K562 (cell line): Measurements from ENCODE around the gene RDH14. TPM values are rescaled to one million over a fixed set of nuclear protein-coding genes. Genes with fewer than 3 reads are reported as not detected.

Experiments
- BHLHE40 ChIP-seq: IDR thresholded peaks from 2 replicates; pipeline ENCODE4 v1.6.1; 2011; ENCODE audit warnings: low read length, improper control_type of control experiment
- BRF1 ChIP-seq: IDR thresholded peaks from 3 replicates; pipeline ENCODE4 v1.6.1; 2011; ENCODE audit warnings: borderline replicate concordance, mild to moderate bottlenecking; ENCODE audit not compliant: insufficient read length; ENCODE audit errors: extremely low read depth
- CBFB ChIP-seq: sonication (generic); formaldehyde crosslinking; IDR thresholded peaks from 2 replicates; pipeline ENCODE4 v1.4.0; 2020; ENCODE audit warnings: mild to moderate bottlenecking, missing genetic modification reagents
- CC2D1A ChIP-seq: fragments of 450-650 bp; IDR thresholded peaks from 2 replicates; pipeline ENCODE4 v1.6.1; 2017; ENCODE audit warnings: mild to moderate bottlenecking
- DPF2 ChIP-seq: fragments of 450-650 bp; IDR thresholded peaks from 2 replicates; pipeline ENCODE4 v1.6.1; 2016
- ELF4 ChIP-seq: fragments of 450-650 bp; formaldehyde crosslinking; IDR thresholded peaks from 2 replicates; pipeline ENCODE4 v1.4.0; 2022; ENCODE audit warnings: missing genetic modification characterization
- ETV6 ChIP-seq, 3 experiments: fragments of 150-350 bp in 1 of 3; sonication (generic) in 1 of 3; formaldehyde crosslinking in 1 of 3; IDR thresholded peaks; 2 replicates each; pipeline versions ENCODE4 v1.6.1 to v1.8.0; 2014 to 2022; ENCODE audit warnings: borderline replicate concordance in 2 of 3, low read depth in 2 of 3, antibody characterized with exemption in 1 of 3, low read length in 1 of 3, mild to moderate bottlenecking in 1 of 3, missing genetic modification reagents in 1 of 3
- HOXB6 ChIP-seq: fragments of 250-450 bp; sonication (Bioruptor Pico); IDR thresholded peaks from 2 replicates; pipeline ENCODE4 v1.5.1; 2022; ENCODE audit warnings: mild to moderate bottlenecking, borderline replicate concordance
- KLF13 ChIP-seq: fragments of 450-650 bp; IDR thresholded peaks from 2 replicates; pipeline ENCODE4 v1.6.1; 2016; ENCODE audit warnings: missing genetic modification characterization, low read depth, mild to moderate bottlenecking, missing compliant biosample characterization, moderate library complexity, borderline replicate concordance
- LEF1 ChIP-seq: fragments of 450-650 bp; IDR thresholded peaks from 2 replicates; pipeline ENCODE4 v1.6.1; 2016; ENCODE audit warnings: mild to moderate bottlenecking
- RBM22 ChIP-seq: fragments of 200-400 bp; formaldehyde crosslinking; IDR thresholded peaks from 2 replicates; pipeline ENCODE4 v1.6.1; 2018; ENCODE audit warnings: low read length, low read depth; ENCODE audit not compliant: poor library complexity, severe bottlenecking
- RFX5 ChIP-seq: IDR thresholded peaks from 2 replicates; pipeline ENCODE4 v1.6.1; 2011; ENCODE audit warnings: low read depth, mild to moderate bottlenecking, improper control_type of control experiment, low read length
- SRSF7 ChIP-seq: fragments of 200-400 bp; formaldehyde crosslinking; optimal IDR thresholded peaks from 2 replicates; pipeline ENCODE3; 2017; ENCODE audit warnings: mild to moderate bottlenecking, low read depth, low read length
- TBL1XR1 ChIP-seq, 2 experiments: IDR thresholded peaks; 2 replicates each; pipeline ENCODE4 v1.6.1; 2012; ENCODE audit warnings: improper control_type of control experiment in 2 of 2, low read length in 2 of 2, mild to moderate bottlenecking in 1 of 2
- THRAP3 ChIP-seq: fragments of 450-650 bp; IDR thresholded peaks from 2 replicates; pipeline ENCODE4 v1.6.1; 2016; ENCODE audit warnings: mild to moderate bottlenecking, inconsistent platforms, borderline replicate concordance
- ZFP30 ChIP-seq: fragments of 250-450 bp; sonication (Bioruptor Pico); IDR thresholded peaks from 2 replicates; pipeline ENCODE4 v1.8.0; 2022; ENCODE audit warnings: moderate library complexity, mild to moderate bottlenecking, inconsistent platforms, borderline replicate concordance
- ZNF174 ChIP-seq: fragments of 250-450 bp; sonication (Bioruptor Pico); IDR thresholded peaks from 2 replicates; pipeline ENCODE4 v1.4.0; 2020; ENCODE audit warnings: mild to moderate bottlenecking
- ZNF239 ChIP-seq: fragments of 250-450 bp; sonication (Bioruptor Pico); IDR thresholded peaks from 2 replicates; pipeline ENCODE4 v1.4.0; 2020; ENCODE audit warnings: mild to moderate bottlenecking
- ZNF507 ChIP-seq: conservative IDR thresholded peaks from 2 replicates; pipeline ENCODE4 v1.6.1; 2017; ENCODE audit warnings: missing genetic modification characterization, missing compliant biosample characterization
- polyA plus RNA-seq, 8 experiments: library from polyadenylated mRNA; depleted of rRNA in 4 of 8; stranded (reverse) in 5 of 8; unstranded in 3 of 8; fragments of >200 nt; fragmentation: Nextera tagmentation in 2 of 8; fragmentation: Illumina TruSeq in 1 of 8; extraction: Ambion mirVana in 2 of 8; extraction: Trizol in 1 of 8; gene quantifications; 2 replicates each; pipeline versions ENCODE4 v1.2.1 to v1.2.3, GENCODE V29; 2011 to 2014; ENCODE audit warnings: inconsistent platforms in 1 of 8, missing spikeins in 1 of 8
- total RNA-seq, 7 experiments: library from RNA; depleted of rRNA in 6 of 7; stranded (reverse); fragments of >200 nt in 6 of 7; fragmentation: Illumina TruSeq in 2 of 7; extraction: Trizol in 2 of 7; gene quantifications; 2 replicates each; pipeline versions ENCODE4 v1.2.1 to v1.2.3, GENCODE V29; 2011 to 2021; ENCODE audit warnings: low replicate concordance in 1 of 7
- TF ChIP-seq, protein P1 (sequence below): sonication (generic); formaldehyde crosslinking; IDR thresholded peaks from 2 replicates; pipeline ENCODE4 v1.8.0; 2022; ENCODE audit warnings: mild to moderate bottlenecking, low read depth, missing genetic modification reagents
- TF ChIP-seq, protein P2 (sequence below): fragments of 250-450 bp; sonication (Bioruptor Pico); IDR thresholded peaks from 2 replicates; pipeline ENCODE4 v1.9.0; 2021; ENCODE audit warnings: mild to moderate bottlenecking
- TF ChIP-seq, protein P3 (sequence below): sonication (generic); formaldehyde crosslinking; IDR thresholded peaks from 2 replicates; pipeline ENCODE4 v1.8.0; 2022; ENCODE audit warnings: missing genetic modification reagents, mild to moderate bottlenecking, moderate library complexity, borderline replicate concordance
- TF ChIP-seq, protein P4 (sequence below): fragments of 450-650 bp; IDR thresholded peaks from 2 replicates; pipeline ENCODE4 v1.6.1; 2017; ENCODE audit warnings: antibody characterized with exemption, mild to moderate bottlenecking

Gene RDH14
- total and polyA plus RNA-seq, 9 of the 15 experiments (the other 6 are each of a cell fraction or from before 2014, with no cell fraction given) = 6.7 to 26.2 (median 20.9) TPM

DNA sequence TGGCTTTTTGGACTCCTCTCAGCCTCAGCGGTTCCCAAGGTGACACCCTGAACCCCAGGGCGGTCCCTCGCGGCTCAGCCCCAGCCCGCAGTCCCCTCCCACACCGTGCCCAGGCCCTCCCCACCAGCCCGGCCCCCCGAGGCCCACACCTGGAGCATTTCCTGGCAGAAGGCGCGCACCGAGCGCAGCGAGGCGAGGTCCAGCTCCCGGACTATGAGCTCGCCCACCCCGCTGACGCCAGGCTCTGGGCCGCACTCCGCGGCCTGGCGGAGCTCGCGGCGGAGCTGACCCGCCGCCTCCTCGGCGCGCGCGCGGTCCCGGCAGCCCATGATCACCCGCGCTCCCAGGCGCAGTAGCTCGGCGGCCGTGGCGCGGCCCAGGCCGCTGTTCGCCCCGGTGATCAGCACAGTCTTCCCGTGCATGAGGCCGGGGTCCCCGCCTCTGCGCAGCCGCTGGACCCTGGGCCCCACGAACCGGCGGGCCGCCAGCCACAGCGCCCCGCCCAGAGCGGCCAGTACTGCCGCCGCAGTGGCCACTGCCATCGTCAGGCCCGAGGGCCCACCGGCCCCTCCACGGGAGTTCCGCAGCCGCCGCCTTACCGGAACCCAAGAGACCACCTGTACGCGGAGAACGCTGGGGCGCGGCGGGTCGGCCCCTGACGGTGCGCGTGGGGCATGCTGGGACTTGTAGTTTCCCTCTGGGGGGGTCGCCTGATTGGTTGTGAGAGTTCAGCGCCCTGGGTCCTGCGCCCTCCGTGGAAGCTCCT lies at the start of gene RDH14 (continued):
- no peak for TF ChIP-seq BRF1
- no peak for TF ChIP-seq SRSF7
- no peak for TF ChIP-seq ZNF239 (CRISPR knock-in tag)
- no peak for TF ChIP-seq DPF2
- TF ChIP-seq BHLHE40 = no peak
- TF ChIP-seq, protein P1, sequence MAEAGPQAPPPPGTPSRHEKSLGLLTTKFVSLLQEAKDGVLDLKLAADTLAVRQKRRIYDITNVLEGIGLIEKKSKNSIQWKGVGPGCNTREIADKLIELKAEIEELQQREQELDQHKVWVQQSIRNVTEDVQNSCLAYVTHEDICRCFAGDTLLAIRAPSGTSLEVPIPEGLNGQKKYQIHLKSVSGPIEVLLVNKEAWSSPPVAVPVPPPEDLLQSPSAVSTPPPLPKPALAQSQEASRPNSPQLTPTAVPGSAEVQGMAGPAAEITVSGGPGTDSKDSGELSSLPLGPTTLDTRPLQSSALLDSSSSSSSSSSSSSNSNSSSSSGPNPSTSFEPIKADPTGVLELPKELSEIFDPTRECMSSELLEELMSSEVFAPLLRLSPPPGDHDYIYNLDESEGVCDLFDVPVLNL (CRISPR knock-in tag) = no peak
- TF ChIP-seq, protein P2, sequence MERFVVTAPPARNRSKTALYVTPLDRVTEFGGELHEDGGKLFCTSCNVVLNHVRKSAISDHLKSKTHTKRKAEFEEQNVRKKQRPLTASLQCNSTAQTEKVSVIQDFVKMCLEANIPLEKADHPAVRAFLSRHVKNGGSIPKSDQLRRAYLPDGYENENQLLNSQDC (CRISPR knock-in tag) = no peak
- no peak for TF ChIP-seq HOXB6 (CRISPR knock-in tag)
- no peak for TF ChIP-seq ETV6 (IDR thresholded peaks at IDR 0.05; ENCODE audit: borderline replicate concordance in 1 of 2, low read depth in 2 of 2, low read length in 1 of 2)
- no peak for TF ChIP-seq ETV6 (CRISPR knock-in tag; IDR thresholded peaks at IDR 0.05; ENCODE audit: borderline replicate concordance)
- TF ChIP-seq ZFP30 (CRISPR knock-in tag) = no peak
- no peak for TF ChIP-seq KLF13 (tag)
- no peak for TF ChIP-seq CBFB (CRISPR knock-in tag)
- TF ChIP-seq, protein P3, sequence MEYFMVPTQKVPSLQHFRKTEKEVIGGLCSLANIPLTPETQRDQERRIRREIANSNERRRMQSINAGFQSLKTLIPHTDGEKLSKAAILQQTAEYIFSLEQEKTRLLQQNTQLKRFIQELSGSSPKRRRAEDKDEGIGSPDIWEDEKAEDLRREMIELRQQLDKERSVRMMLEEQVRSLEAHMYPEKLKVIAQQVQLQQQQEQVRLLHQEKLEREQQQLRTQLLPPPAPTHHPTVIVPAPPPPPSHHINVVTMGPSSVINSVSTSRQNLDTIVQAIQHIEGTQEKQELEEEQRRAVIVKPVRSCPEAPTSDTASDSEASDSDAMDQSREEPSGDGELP (CRISPR knock-in tag) = peak; percentile 81
- TF ChIP-seq CC2D1A = no peak
- TF ChIP-seq THRAP3 = no peak
- TF ChIP-seq ZNF174 (CRISPR knock-in tag) = no peak
- TF ChIP-seq LEF1 = no peak
- no peak for TF ChIP-seq ZNF507 (tag)
- TF ChIP-seq, protein P4, sequence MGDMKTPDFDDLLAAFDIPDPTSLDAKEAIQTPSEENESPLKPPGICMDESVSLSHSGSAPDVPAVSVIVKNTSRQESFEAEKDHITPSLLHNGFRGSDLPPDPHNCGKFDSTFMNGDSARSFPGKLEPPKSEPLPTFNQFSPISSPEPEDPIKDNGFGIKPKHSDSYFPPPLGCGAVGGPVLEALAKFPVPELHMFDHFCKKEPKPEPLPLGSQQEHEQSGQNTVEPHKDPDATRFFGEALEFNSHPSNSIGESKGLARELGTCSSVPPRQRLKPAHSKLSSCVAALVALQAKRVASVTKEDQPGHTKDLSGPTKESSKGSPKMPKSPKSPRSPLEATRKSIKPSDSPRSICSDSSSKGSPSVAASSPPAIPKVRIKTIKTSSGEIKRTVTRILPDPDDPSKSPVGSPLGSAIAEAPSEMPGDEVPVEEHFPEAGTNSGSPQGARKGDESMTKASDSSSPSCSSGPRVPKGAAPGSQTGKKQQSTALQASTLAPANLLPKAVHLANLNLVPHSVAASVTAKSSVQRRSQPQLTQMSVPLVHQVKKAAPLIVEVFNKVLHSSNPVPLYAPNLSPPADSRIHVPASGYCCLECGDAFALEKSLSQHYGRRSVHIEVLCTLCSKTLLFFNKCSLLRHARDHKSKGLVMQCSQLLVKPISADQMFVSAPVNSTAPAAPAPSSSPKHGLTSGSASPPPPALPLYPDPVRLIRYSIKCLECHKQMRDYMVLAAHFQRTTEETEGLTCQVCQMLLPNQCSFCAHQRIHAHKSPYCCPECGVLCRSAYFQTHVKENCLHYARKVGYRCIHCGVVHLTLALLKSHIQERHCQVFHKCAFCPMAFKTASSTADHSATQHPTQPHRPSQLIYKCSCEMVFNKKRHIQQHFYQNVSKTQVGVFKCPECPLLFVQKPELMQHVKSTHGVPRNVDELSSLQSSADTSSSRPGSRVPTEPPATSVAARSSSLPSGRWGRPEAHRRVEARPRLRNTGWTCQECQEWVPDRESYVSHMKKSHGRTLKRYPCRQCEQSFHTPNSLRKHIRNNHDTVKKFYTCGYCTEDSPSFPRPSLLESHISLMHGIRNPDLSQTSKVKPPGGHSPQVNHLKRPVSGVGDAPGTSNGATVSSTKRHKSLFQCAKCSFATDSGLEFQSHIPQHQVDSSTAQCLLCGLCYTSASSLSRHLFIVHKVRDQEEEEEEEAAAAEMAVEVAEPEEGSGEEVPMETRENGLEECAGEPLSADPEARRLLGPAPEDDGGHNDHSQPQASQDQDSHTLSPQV = no peak
- TF ChIP-seq RFX5 = no peak
- TF ChIP-seq RBM22 = no peak
- TF ChIP-seq TBL1XR1 (IDR thresholded peaks at IDR 0.05; ENCODE audit: low read length in 2 of 2) = no peak
- TF ChIP-seq ELF4 (CRISPR knock-in tag) = no peak
